Measurements from ENCODE around the gene STRIP2.
A peak's percentile ranks its signal among the peaks of the same experiment; 100 is the strongest.
"Not testable (repeated sequence)": the region's sequence is repeated elsewhere in the genome, so short reads cannot be mapped to it uniquely, and the experiment has no call there.

STRIP2 gene

DNA sequence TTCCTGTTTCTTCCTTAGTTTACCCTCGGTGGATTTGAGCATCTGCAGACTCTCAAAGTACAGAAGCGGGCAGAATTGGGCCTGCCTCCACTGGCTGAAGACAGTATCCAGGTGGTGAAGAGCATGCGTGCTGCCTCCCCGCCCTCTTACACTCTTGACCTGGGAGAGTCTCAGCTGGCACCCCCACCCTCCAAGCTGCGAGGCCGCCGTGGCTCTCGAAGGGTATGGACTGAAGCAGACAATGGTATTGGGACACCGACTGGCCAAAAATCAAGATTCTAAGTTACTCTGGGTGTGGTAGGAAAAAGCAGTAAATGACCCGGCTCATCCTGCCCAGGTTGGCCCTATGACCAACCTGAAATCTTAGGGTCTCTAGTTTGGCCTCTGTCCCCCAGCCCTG, 22.2 kb downstream of the STRIP2 start:
- no peak for DNase-seq

DNA sequence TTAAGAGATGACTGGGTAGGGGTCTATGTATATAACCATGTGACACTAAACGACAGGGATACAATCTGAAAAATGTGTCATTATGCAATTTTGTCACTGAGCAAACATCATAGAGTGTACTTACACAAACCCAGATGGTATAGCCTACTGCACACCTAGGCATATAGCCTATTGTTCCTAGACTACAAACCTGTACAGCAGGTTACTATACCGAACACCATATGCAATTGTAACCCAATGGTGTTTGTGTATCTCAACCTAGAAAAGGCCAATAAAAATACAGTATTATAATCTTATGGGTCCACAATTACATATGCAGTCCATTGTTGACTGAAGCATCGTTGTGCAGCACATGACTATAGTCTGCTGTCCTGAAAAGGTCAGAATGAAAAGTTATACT, 22.9 kb downstream of the STRIP2 start:
- no peak for DNase-seq

DNA sequence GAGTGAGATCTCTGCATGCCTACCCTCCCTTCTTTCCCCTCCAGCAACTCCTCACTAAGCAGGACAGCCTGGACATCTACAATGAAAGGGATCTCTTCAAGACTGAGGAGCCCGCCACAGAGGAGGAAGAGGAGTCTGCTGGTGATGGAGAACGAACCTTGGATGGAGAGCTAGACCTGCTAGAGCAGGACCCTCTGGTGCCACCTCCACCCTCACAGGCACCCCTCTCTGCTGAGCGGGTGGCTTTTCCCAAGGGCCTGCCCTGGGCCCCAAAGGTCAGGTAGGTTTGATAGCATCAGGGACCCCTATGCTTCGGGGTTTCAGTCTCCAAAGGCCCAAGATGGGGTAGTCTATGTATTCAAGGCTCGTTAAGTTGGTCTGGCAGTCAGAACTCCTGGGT, 23.9 kb downstream of the STRIP2 start:
- no peak for DNase-seq

DNA sequence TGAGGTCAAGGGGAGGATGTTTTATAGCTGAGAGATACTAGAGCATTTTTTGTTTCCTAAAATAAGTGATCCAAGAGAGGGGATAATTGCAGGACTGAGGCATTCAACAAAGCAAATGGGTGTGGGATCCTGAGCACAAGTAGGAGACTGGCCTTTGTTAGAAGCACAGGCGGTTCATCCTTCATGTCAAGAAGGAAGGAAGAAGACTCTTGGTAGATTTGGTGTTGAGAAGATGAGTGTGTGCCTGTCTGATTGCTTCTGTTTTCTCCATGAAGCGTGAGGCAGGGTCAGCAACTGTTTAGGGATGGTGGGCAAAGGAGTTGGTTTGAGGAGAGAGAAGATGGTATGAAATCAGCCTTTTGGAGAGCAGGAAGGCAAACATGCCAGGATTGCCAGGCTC, 27.6 kb downstream of the STRIP2 start:
- DNase-seq = no peak

DNA sequence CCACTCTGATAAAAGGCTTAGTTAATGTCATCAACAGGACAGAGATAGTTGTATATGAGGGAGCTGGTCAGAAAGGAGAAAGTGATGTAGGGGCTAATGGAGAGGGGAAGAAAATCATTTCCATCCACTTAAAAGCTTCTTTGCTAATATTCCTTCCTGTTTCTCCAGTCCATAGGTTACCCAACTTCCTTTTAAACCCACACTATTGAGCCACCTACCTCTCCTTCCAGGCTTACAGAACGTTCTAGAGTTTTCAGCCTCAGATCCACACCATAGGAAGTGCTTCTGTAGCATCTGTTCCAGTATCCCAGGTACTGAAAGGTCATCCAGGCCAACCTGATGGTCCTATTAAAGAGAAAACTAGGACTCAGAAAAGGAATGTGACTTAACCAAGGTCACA, 28.2 kb downstream of the STRIP2 start:
- no peak for DNase-seq

DNA sequence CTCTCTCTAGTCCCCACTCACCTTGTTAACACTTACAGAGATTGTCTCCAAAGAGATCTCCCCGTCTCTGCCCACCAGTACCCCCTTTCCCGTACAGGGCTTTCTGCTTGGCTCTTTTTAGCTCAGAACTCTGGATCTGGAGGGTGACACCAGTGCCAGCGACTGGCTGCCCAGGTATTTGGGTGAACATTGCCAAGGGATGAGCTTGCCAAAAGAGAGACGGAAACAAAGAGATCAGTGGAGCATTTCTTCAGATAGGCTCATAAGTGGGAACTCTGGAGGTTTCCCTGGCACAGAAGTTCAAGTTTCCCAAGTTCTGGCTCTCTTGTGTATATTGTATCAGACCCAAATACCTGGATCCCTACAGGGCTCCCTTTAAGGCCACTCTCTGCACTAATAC, 30.0 kb downstream of the STRIP2 start:
- no peak for DNase-seq

DNA sequence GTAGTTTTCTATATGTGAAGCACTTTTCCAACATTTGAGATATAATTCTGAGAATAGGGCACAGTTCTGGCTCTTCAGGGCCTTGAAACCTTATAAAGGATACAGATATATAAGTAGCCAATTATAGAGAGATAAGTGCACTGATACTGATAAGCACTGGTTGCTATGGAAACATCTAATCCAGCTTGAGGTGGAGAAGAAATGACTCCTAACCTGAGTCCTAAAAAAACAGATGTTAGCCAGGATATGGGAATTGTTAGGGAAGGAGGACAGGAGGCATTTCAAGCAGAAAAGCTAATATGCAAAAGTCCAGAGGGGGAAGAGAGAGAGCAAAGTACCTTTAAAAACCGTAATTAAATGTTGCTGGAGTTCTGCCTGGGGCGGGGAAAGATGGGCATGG, 30.8 kb downstream of the STRIP2 start:
- DNase-seq = no peak

DNA sequence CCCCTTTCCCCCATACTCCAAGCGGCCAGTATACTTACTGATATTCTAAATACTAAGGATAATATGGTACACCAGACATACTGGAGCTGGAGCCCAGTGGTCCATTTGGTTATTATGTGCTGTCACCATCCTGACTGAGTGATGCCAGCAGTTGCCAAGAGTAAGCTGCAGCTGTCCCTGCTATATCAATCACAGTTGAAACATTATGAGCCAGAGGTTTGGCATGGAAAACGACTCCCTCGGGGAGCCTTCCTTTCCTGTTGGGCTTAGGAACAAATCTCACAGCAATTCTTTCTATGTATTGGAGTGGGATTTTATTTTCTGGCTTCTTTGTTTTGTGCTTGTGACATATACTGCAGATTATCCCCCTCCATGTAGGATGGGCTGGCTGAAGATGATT, 32.6 kb downstream of the STRIP2 start:
- DNase-seq = no peak

DNA sequence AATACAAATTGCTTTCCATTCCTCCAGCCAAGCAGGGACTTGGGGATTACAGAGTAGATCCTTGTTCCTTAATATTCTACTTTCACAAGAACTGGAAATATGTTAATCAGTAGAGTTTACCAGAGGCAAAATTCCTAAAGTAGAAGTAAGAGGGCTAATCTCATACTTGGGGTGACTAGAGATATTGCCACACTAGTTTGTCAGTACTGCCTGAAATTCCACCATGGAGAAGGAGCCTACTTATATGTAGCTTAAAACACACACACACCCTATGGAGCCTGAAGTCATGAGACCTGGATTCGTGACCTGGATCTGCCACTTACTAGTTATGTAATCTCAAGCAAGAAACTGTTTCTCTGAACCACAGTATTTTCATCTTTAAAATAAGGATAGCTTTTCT, 33.9 kb downstream of the STRIP2 start:
- DNase-seq = no peak

DNA sequence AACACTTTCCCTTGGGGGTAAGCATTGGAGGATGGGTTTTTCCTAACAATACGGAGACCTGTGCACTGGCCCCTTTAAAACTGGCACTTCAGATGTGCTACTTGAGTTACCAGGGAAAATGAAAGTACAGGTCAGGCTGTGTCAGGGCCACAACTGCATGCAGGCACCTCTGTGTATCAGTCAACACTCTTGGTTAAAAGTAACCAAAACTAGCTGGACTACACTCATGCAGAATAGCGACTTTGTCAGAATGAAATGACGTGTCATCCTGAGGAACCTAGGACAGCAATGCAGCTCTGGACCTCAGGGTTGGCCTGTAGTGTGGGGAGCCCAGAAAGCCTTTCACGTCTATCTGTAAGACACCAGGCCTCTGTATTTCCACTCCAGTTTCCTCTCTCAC, 34.3 kb downstream of the STRIP2 start:
- DNase-seq = no peak

DNA sequence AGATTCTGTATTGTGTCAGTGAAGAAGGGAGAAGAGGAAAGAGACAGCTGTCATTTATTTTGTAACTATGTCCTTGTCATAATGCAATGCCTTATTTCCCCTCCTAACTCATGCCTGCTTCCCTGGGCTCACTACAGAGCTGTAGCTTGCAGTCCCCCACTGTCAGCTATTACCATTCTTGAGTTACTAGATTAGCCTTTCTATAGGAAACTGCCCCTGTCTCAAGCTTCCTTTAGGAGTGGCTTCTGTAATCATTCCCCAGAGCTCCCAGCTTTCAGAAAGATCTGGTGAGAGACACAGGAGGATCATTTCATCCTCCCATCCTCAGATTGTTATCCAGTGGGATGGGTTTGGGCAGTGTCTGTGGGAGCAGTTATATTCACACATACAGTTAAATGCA, 35.7 kb downstream of the STRIP2 start:
- no peak for DNase-seq

DNA sequence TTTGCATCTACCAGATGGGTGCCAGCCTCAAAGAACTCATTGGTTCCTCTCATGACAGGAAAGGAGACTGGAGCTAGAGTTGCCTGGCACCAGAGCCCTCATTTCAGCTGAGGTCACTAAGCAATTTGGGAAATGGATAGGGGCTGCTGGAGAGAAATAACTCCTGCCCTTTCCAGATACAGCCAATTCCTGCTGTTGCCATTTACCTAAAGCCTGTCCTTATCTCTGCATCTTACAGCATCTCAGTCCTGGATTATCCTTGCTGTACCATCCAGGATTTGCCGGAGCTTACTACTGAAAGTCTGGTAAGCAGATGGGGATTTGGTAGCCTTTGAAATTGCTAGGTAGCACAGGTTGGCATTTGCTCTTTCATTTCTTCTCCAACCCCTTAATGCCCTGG, 36.2 kb downstream of the STRIP2 start:
- no peak for DNase-seq

DNA sequence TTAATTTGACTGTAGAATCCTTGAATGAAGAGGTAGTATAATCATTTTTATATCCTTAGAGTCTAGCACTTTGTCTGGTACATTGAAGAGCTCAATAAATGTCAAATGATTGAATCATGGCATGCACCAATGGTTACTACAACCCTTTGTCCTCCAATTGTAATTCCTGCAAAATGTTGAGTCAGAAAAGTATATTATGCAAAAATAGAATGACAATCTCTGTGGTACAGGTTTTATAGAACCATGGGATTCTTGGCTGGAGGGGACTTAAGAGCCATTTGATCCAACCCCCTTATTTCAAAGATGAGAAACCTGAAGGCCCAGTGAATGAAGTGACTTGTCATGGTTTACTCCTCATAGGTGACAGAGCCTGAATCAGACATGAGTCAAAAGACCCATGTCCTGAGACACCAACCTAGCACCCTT, 37.2 kb downstream of the STRIP2 start:
- DNase-seq = no peak

DNA sequence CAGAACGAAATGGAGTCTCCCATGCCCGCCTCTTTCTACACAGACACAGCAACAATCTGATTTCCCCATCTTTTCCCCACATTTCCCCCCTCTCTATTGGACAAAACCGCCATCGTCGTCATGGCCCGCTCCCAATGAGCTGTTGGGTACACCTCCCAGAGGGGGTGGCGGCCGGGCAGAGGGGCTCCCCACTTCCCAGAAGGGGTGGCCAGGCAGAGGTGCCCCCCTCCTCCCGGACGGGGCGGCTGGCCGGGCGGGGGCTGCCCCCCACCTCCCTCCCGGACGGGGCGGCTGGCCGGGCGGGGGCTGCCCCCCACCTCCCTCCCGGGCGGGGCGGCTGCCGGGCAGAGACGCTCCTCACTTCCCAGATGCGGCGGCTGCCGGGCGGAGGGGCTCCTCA, 41.7 kb downstream of the STRIP2 start:
- not testable (repeated sequence) for DNase-seq

DNA sequence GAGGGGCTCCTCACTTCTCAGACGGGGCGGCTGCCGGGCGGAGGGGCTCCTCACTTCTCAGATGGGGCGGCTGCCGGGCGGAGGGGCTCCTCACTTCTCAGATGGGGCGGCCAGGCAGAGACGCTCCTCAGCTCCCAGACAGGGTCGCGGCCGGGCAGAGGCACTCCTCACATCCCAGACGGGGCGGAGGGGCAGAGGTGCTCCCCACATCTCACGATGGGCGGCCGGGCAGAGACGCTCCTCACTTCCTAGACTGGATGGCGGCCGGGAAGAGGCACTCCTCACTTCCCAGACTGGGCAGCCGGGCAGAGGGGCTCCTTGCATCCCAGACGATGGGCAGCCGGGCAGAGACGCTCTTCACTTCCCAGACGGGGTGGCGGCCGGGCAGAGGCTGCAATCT, 42.2 kb downstream of the STRIP2 start:
- DNase-seq = not testable (repeated sequence)

DNA sequence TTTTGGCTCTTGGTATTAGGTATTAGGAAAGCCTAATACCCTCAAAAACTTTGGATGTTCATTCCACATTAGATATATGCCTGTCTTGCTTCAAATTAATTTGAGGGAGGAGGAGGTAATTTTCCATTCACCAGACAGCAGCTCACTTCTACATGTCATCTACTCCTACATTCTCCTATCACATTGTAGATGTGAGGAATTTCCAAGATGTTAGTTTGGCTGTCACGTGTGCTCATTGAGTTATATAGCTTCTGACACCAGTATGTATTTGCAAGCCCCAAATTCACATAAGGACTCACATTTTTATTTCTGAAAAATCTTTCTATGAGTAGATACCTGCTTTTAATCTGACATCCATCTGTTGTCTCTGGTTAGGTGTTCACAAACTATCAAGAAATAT, 45.6 kb downstream of the STRIP2 start:
- no peak for DNase-seq

DNA sequence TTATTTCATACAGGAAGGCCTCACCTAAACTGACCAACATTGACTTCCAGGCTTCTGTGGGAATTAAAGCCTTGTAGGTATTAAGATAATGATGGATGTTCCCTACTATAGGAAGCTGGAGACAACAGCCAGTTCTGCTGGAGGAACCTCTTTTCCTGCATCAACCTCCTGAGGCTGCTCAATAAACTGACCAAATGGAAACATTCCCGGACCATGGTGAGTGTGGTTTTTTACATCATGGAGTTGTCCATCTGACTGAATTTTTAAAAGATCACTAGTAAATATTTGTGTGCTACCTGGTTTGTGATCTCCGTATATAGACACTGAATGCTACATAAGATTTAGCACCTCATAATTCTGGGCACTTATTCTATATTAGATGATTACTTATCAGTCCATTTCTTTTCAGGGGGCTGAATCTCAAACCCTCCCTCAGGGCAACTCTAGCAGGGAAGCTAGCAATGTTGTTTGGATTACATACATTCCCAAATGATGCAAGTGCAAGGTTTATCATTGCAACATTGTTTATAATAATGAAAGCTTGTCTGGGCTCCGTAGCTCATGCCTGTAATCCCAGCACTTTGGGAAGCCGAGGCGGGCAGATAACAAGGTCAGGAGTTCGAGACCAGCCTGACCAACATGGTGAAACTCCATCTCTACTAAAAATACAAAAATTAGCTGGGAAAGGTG, 46.6 kb downstream of the STRIP2 start:
- DNase-seq = no peak

DNA sequence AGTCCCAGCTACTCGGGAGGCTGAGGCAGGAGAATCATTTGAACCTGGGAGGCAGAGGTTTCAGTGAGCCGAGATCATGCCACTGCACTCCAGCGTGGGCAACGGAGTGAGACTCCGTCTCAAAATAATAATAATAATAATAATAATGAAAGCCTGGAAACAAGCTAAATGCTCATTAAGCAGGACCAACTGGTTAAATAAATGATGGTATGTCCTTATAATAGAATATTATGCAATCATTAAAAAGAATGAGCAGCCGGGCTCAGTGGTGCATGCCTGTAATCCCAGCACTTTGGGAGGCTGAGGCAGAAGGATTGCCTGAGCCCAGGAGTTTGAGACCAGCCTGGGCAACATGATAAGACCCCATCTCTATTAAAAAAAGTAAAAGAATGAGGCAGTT, 47.1 kb downstream of the STRIP2 start:
- not testable (repeated sequence) for DNase-seq

DNA sequence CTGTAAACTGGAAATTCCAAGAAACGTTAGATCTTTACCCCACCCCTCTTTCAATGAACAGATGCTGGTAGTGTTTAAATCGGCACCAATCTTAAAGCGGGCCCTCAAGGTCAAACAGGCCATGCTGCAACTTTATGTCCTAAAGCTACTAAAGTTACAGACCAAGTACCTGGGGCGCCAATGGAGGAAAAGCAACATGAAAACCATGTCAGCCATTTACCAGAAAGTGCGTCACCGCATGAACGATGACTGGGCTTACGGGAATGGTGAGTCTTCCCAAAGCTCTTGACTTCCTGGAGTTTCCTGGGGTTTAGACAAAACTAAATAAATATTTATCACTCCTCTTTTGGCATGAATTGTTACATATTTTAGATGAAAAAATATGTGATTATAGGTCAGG, 48.5 kb downstream of the STRIP2 start:
- no peak for DNase-seq

DNA sequence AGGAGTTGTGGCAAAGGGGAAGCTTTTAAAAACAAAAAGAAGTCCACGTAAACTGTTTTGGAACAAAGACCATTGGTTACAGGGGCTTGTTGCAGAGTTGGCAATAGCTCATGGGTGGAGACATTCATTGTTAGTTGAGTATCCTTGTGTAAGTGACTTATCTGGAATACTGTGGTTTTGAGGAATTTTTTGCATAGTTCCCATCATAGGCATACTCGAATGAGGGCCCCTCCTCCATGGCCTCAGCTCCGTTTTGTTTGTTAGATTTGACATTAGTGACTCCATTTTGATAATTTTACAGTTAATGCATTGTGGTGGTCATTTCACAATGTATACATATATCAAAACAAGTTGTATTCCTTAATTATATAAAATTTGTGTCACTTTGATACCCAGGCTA, 55.3 kb downstream of the STRIP2 start:
- DNase-seq = no peak

DNA sequence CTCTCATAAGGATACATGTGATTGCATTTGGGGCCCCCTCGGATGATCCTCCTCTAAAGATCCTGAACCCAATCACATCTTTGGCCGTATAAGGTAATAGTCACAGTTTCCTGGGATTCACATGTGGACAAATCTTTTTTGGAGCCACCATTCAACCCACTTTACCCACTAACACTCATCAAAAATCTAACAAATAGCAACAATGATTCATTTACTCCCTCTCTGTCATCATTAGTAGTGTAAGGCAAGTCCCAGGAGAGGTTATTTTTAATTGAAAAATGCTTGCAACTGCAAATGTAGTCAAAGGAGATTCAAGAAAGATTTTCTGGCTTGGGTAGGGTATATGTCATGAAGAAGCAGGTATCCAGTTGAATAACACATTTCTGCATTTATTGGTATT, 58.2 kb downstream of the STRIP2 start:
- no peak for DNase-seq

DNA sequence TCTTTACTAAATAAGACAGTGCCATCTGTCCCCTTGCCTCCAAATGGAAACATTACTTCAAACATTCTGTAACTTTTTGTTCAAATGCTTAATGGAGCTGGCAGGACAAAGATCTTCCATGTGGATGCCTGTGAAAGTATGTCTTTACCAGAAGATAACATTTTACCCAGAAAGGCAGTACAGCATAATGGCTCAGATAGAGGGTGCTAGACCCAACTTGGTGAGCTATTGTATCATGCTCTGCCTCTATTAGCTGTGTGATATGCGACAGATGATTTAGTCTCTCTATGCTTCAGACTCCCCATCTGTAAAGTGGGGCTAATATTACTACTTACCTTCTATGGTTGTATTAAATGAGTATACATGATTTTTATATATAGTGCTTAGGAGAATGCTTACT, 59.3 kb downstream of the STRIP2 start:
- DNase-seq = peak; percentile 20

DNA sequence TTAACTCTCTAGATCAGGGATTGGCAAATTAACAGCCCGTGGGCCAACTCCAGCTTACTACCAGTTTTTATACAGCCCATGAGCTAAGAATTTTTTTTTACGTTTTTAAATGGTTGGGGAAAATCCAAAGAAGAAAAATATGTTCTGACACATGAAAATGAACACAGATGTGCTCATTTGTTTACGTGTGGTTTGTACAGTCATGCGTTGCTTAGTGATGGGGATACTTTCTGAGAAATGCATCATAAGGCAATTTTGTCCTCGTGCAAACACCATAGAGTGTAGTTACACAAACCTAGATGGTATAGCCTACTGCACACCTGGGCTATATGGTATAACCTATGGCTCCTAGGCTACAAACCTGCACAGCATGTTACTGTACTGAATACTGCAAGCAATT, 59.8 kb downstream of the STRIP2 start:
- DNase-seq = no peak

DNA sequence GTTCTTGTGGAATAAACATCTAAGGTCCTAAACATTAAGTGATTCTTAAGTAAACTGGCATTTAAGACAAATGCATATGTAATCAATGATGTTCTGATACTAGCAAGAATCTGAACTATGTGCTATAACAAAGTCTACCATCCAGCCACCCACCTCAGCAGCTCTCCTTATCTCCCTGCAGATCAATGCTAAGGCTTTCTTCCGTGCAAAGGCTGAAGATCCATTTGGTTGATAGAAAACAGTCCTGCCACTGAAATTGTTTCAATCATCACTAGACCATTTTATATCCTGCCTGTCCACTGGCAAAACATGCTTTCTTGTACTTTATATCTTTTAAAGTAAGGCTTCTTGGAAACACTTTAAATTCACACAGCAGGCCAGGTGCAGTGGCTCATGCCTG, 61.8 kb downstream of the STRIP2 start:
- DNase-seq = no peak

DNA sequence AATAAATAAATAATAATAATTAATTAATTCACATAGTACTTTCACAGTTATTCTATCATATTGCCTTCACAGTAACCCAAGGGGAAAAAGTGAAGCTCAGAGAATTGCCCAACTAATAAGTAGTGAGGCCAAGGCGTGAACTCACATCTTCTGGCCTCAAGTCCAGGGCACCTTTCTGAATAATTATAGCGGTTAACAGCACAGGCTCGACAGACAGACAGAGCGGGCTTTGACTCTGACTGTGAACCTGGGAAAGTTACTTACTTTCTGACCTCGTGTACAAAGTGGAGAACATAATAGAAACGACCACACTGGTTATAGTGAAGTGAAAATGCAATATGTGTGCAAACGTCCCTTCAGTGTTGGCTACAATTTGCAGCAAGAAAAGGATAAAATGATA, 62.4 kb downstream of the STRIP2 start:
- DNase-seq = no peak

DNA sequence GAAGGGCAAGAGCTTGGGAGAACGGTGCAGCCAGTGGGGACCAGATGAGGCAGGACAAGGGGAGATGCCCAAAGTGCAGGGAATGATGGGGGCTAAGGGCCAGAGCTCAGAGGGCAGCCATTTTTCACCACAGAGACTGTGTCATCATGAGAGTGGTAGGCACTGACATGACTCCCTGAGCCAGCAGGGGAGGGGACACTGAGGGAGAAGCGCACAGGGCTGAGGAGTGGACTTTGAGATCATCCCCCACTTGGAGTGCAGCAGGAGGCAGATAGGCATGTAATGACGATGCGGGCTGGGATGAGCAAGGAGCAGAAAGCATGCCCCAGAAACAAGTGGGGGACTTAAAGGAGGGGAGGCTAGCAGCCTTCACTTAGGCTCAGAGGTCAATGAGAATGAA, 62.9 kb downstream of the STRIP2 start:
- DNase-seq = no peak

All from hematopoietic multipotent progenitor cell treated with erythropoietin and hydrocortisone succinate and interleukin-3 and kit ligand, for 8 days (in vitro differentiated cells).